ENCODE data around the gene HEBP2.

HEBP2 gene

GRCh38 chr6:138374230-138374629 is 29.8 kb upstream of the HEBP2 start:
- TF ChIP-seq, protein P1, sequence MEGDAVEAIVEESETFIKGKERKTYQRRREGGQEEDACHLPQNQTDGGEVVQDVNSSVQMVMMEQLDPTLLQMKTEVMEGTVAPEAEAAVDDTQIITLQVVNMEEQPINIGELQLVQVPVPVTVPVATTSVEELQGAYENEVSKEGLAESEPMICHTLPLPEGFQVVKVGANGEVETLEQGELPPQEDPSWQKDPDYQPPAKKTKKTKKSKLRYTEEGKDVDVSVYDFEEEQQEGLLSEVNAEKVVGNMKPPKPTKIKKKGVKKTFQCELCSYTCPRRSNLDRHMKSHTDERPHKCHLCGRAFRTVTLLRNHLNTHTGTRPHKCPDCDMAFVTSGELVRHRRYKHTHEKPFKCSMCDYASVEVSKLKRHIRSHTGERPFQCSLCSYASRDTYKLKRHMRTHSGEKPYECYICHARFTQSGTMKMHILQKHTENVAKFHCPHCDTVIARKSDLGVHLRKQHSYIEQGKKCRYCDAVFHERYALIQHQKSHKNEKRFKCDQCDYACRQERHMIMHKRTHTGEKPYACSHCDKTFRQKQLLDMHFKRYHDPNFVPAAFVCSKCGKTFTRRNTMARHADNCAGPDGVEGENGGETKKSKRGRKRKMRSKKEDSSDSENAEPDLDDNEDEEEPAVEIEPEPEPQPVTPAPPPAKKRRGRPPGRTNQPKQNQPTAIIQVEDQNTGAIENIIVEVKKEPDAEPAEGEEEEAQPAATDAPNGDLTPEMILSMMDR (IDR thresholded peaks at IDR 0.05; ENCODE audit: insufficient read depth, missing control alignments), result no peak
- FAIRE-seq, result no peak
- DNase-seq (ENCODE audit: insufficient read length, low spot score), result no peak

DNA sequence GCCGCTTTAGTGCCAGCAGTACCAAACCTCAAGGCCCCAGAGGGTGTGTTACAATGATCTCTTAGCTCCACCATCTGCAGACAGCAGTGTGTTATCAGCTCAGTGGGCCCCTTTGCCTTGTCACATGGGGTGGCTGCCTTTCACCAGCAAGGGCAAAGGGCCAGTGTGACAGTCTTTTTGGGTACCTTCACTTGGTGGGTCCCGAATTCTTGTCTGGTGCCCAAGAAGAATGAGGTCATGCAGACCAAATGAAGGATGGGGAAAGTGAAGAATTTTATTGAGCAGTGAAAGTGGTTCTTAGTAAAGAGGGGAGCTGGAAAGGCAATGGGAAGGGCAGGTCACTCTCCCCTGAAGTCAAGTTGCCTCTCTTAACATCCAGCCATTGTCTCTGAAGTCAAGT is 29.2 kb upstream of the HEBP2 start:
- FAIRE-seq (no peak), DNase-seq (ENCODE audit: insufficient read length, low spot score) (no peak)
- TF ChIP-seq, protein P1 (IDR thresholded peaks at IDR 0.05; ENCODE audit: insufficient read depth, missing control alignments), result no peak

GRCh38 chr6:138377042-138377441 is 27.0 kb upstream of the HEBP2 start:
- no peak for FAIRE-seq
- TF ChIP-seq, protein P1 (IDR thresholded peaks at IDR 0.05; ENCODE audit: insufficient read depth, missing control alignments), result no peak
- no peak for DNase-seq (ENCODE audit: insufficient read length, low spot score)

DNA sequence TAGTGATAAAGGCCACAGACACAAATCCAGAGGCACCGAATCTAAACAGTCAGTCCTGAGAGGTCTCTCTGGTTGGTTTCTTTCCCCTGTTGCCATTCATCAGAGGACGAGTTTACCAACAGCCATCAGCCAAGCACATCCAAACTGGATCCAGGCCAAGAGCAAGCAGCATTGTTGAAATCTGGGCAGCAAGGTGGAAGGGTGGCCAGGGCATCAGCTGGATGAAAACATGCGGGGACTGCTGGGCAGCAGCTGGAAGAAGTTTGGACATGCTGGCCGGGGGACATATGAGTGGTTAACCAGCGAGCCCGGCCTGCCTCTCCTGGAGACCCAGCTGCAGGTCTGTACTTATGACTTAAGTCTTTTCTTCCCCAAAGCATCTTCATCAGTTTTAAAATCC is 26.2 kb upstream of the HEBP2 start, which contains the start of gene SMIM28:
Gene SMIM28 (plus strand): TSS at position 62 of the 400 bp plus-strand sequence. CDS start 168 bp downstream, at position 230.
- FAIRE-seq (no peak), DNase-seq (ENCODE audit: insufficient read length, low spot score) (no peak)
- TF ChIP-seq, protein P1 (IDR thresholded peaks at IDR 0.05; ENCODE audit: insufficient read depth, missing control alignments), result no peak

- FAIRE-seq (no peak), DNase-seq (ENCODE audit: insufficient read length, low spot score) (no peak)
- TF ChIP-seq, protein P1 (IDR thresholded peaks at IDR 0.05; ENCODE audit: insufficient read depth, missing control alignments), result no peak
These were observed 25.6 kb upstream of the HEBP2 start for GRCh38 chr6:138378463-138378862.

DNA sequence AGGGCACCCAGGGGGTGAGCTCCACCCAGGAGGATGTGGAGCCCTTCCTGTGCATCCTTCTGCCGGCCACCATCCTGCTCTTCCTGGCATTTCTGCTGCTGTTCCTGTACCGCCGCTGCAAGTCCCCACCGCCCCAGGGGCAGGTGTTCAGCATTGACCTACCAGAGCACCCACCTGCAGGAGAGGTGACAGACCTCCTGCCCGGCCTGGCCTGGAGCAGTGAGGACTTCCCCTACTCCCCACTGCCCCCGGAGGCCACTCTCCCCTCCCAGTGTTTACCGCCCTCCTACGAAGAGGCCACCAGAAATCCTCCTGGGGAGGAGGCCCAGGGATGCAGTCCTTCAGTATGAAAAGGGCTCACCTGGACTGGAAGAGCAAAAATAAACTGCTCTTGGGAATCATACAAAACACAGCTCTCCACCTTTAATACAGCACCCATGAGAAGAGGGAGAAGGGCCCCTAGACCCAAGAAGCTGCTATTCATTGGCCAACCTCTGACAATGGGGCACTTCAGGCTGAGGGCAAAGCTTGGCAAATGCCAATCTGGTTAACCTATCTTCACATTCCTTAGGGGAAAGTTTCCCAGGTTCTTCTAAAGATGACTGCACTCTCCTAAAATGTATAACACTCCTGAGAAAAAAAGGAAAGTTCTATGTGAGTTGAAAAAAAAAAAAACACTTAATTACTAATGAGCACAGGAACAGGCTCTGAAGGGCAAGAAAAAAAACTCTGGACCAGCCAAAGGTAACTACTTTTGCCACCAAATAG is 21.3 kb upstream of the HEBP2 start:
- DNase-seq (ENCODE audit: insufficient read length, low spot score) (no peak), FAIRE-seq (no peak)
- TF ChIP-seq, protein P1 (IDR thresholded peaks at IDR 0.05; ENCODE audit: insufficient read depth, missing control alignments), result no peak

- TF ChIP-seq, protein P1 (IDR thresholded peaks at IDR 0.05; ENCODE audit: insufficient read depth, missing control alignments), result no peak
- FAIRE-seq (no peak), DNase-seq (ENCODE audit: insufficient read length, low spot score) (no peak)
These were observed 20.2 kb upstream of the HEBP2 start for GRCh38 chr6:138383776-138384175.

Measured in D721Med (cell line).